ENCODE results near the gene TET3. TPM values are rescaled to one million over a fixed set of nuclear protein-coding genes. Genes with fewer than 3 reads are reported as not detected.

The TET3 gene
- total RNA-seq, 2 experiments from 2014 or later = 15.5 to 16.4 TPM

DNA sequence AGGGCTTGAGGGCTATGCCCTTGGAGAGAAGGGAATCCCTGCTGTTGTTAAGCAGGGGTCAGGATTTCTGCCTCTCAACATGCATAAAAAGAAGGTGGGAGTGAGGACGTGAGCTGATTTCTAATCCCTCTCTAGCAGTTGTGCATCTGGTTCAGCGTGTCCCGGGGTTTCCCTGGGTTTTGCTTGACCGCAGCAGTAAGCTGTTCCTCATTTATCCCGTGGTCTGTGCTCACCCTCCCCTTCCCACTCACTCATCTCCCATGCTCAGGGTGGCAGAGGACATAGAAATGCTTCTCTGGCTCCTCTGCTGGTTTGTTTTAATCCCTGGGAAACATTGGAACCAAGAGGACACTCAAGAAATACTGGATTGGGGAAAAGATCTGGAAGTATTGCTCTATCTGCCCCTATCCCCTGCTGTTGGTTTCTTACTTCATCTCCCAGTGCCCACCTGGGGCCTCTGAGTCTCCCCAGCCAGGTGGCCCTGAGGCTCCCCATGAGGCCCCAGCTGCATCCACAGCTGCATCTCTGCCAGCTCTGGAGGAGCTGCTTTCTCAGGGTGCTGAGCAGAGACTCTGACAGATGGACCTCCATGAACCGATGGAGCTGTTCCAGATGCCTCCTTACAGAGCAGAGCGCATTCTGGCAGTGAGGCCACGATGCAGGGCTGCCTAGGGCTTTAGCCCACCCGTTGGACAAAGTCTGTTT lies 36.1 kb downstream of the TET3 start:
- TF ChIP-seq, protein P1, sequence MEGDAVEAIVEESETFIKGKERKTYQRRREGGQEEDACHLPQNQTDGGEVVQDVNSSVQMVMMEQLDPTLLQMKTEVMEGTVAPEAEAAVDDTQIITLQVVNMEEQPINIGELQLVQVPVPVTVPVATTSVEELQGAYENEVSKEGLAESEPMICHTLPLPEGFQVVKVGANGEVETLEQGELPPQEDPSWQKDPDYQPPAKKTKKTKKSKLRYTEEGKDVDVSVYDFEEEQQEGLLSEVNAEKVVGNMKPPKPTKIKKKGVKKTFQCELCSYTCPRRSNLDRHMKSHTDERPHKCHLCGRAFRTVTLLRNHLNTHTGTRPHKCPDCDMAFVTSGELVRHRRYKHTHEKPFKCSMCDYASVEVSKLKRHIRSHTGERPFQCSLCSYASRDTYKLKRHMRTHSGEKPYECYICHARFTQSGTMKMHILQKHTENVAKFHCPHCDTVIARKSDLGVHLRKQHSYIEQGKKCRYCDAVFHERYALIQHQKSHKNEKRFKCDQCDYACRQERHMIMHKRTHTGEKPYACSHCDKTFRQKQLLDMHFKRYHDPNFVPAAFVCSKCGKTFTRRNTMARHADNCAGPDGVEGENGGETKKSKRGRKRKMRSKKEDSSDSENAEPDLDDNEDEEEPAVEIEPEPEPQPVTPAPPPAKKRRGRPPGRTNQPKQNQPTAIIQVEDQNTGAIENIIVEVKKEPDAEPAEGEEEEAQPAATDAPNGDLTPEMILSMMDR (IDR thresholded peaks at IDR 0.05) = no peak
- no peaks in the 10 kb centered on the region for H3K9me3 Mint-ChIP-seq
- peak overlapping the region; percentile 73 for H3K27ac Mint-ChIP-seq
- POLR2A ChIA-PET = interaction anchor here (1.0 kb wide), 1 partner anchor 17 kb away, joined by 3 read pairs; no protein-coding TSS in a partner anchor
- peaks cover 15% of the 10 kb centered on the region for H3K36me3 Mint-ChIP-seq (ENCODE audit: low read depth)
- H3K27me3 Mint-ChIP-seq = no peaks in the 10 kb centered on the region
- peaks cover 64% of the 10 kb centered on the region for H3K4me1 Mint-ChIP-seq (ENCODE audit: low read depth)
- DNase-seq (no peak), ATAC-seq (no peak)
- CTCF ChIA-PET = interaction anchor here (1.1 to 1.5 kb wide), 7 partner anchors 10 to 197 kb away, joined by 3 to 5 read pairs (median 4); partner anchors contain the start of gene BOLA3
- intact Hi-C loops (cut with micrococcal nuclease) = no loop called here
- no peak overlapping the region for H3K4me3 Mint-ChIP-seq

DNA sequence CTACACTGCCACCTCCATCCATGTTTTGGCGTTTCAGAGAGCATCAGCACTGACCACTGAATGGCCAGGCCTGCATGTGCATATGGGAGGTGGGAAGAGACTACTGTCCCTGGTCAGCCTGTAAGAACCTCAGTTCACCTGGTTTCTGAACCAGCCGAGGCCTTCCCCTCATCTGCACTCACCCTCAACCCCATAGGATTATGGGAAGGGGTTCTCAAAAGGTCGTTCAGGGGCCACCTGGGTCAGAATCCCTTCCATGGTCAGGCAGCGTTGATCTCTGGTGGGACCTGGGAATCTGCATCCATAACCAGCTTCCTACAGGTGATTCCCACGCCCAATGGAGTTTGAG lies 36.7 kb downstream of the TET3 start:
- TF ChIP-seq, protein P1 (IDR thresholded peaks at IDR 0.05) = no peak
- Mint-ChIP-seq H3K4me1 (ENCODE audit: low read depth) (peaks cover 68% of the 10 kb centered on the region), H3K9me3 (no peaks in the 10 kb centered on the region), H3K36me3 (ENCODE audit: low read depth) (peaks cover 15% of the 10 kb centered on the region), H3K27me3 (no peaks in the 10 kb centered on the region), H3K27ac (peak overlapping the region; percentile 73), H3K4me3 (no peak overlapping the region)
- POLR2A ChIA-PET = no interaction called here
- intact Hi-C loops (cut with micrococcal nuclease) = no loop called here
- ATAC-seq (no peak), DNase-seq (no peak)
- CTCF ChIA-PET = interaction anchor here (1.1 to 1.5 kb wide), 2 partner anchors 20 to 99 kb away, joined by 4 to 5 read pairs; no protein-coding TSS in a partner anchor

DNA sequence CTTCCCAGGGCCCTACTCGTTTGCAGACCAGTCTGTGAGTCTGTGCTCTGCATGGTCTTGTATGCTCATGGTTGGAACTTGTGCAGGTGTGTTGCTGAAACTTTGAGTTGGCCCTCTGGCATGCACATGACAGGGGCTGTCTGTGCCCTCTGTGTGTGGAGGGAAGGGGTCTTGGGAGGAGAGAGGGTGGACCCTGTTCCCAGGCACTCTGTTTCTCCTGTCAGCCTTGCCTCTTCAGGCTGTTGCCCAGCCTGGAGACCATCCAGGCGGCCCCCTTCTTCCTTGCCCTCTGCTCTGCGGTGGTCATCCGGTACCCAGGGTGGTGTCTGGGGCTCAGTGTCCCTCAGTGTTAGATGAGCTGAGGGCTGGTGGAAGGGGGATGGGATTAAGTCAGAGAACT lies 39.5 kb downstream of the TET3 start:
- ChIA-PET CTCF (interaction anchor here (0.5 kb wide), 1 partner anchor 316 kb away, joined by 3 read pairs; no protein-coding TSS in a partner anchor), POLR2A (no interaction called here)
- TF ChIP-seq, protein P1 (IDR thresholded peaks at IDR 0.05) = no peak
- peaks cover 9% of the 10 kb centered on the region for H3K9me3 Mint-ChIP-seq
- peaks cover 69% of the 10 kb centered on the region for H3K4me1 Mint-ChIP-seq (ENCODE audit: low read depth)
- peaks cover 24% of the 10 kb centered on the region for H3K36me3 Mint-ChIP-seq (ENCODE audit: low read depth)
- DNase-seq (no peak), ATAC-seq (no peak)
- H3K27me3 Mint-ChIP-seq = no peaks in the 10 kb centered on the region
- no peak overlapping the region for H3K4me3 Mint-ChIP-seq
- H3K27ac Mint-ChIP-seq = peak overlapping the region; percentile 61
- intact Hi-C loops (cut with micrococcal nuclease) = no loop called here

DNA sequence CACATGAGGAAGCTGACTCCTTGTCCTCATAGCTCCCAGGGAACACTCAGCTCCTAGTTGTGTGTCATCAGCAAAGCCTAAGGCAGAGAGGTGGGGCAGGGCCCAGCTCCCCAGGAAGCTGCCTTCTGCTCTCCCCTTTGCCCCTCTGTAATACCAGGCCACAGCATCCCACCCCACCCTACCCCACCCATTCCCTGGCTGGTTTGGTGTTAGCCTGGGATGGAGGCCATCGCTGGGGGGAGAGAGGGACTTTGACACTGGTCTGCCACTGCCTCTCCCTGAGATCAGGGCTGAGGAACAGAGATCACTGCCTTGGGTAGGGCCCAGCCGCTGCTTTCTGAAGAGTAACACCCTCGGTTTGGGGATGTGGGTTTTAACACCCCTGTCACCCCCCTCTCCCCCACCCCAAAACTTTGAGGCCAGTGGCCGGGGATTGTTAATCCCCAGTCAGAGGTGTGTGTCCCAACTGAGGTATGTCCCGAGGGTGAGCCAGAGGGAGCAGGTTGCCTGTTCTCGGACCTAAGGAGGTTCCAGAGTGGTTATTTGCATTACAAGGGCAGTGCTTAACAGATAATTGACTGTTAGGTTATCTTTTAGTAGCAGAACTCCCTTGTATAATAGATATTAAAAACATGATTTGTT lies 41.4 kb downstream of the TET3 start:
- peaks cover 24% of the 10 kb centered on the region for H3K36me3 Mint-ChIP-seq (ENCODE audit: low read depth)
- no peaks in the 10 kb centered on the region for H3K27me3 Mint-ChIP-seq
- peak; percentile 66 for ATAC-seq
- intact Hi-C loops (cut with micrococcal nuclease) = no loop called here
- peaks cover 72% of the 10 kb centered on the region for H3K4me1 Mint-ChIP-seq (ENCODE audit: low read depth)
- POLR2A ChIA-PET = interaction anchor here (0.6 to 1.2 kb wide), 5 partner anchors 8 to 188 kb away, joined by 3 to 5 read pairs (median 3); no protein-coding TSS in a partner anchor
- CTCF ChIA-PET = interaction anchor here (1.7 kb wide), 1 partner anchor 9 kb away, joined by 3 read pairs; no protein-coding TSS in a partner anchor
- TF ChIP-seq, protein P1 (IDR thresholded peaks at IDR 0.05) = no peak
- peaks cover 9% of the 10 kb centered on the region for H3K9me3 Mint-ChIP-seq
- H3K27ac Mint-ChIP-seq = peak overlapping the region; percentile 87
- DNase-seq = peak; percentile 49
- H3K4me3 Mint-ChIP-seq = no peak overlapping the region

All from activated CD8-positive, alpha-beta T cell treated with anti-CD3 and anti-CD28 coated beads for 36 hours (primary cell).